Psoas muscle (tissue), 8 donors: ENCODE measurements around the gene ARMC10. TPM values are rescaled to one million over a fixed set of nuclear protein-coding genes. Genes with fewer than 3 reads are reported as not detected.
"Not testable (repeated sequence)": the region's sequence is repeated elsewhere in the genome, so short reads cannot be mapped to it uniquely, and the experiment has no call there.

Experiments
- ATAC-seq, 4 donors: fragments of 200-7000 bp; cut with Tn5 transposase; one replicate each; pipeline ENCODE4 v1.9.1; 2020; ENCODE audit warnings: moderate library complexity in 3 of 4, mild to moderate bottlenecking in 2 of 4
- DNase-seq, 2 donors: peaks; one replicate each; pipeline ENCODE4 v3.0.0-alpha.2; 2020
- H3K27ac ChIP-seq: fragments of 200-600 bp; one replicate; pipeline ENCODE4 v1.8.0; 2022
- H3K27me3 ChIP-seq, 3 donors: fragments of 200-600 bp in 1 of 3; one replicate each; pipeline versions ENCODE4 v1.6.1 to v1.8.0; 2013 to 2022; ENCODE audit warnings: low read length in 2 of 3, mild to moderate bottlenecking in 2 of 3, moderate library complexity in 1 of 3; ENCODE audit not compliant: insufficient read depth in 3 of 3
- H3K36me3 ChIP-seq, 2 donors: fragments of 200-600 bp in 1 of 2; one replicate each; pipeline versions ENCODE4 v1.6.1 to v1.8.0; 2013 to 2022; ENCODE audit warnings: low read depth in 1 of 2, mild to moderate bottlenecking in 1 of 2, moderate library complexity in 1 of 2; ENCODE audit not compliant: insufficient read depth in 1 of 2
- H3K4me1 ChIP-seq: fragments of 200-600 bp; one replicate; pipeline ENCODE4 v1.8.0; 2022
- H3K4me3 ChIP-seq: fragments of 200-600 bp; one replicate; pipeline ENCODE4 v1.8.0; 2022; ENCODE audit warnings: mild to moderate bottlenecking
- H3K9me3 ChIP-seq: fragments of 200-600 bp; one replicate; pipeline ENCODE4 v1.8.0; 2022
- WGBS, 3 donors: extraction: QIAGEN DNeasy Blood & Tissue Kit; methylation state at CpG; one replicate each; pipeline versions ENCODE4 v1.1.6 to v1.1.7; 2013; 5-methylcytosine and 5-hydroxymethylcytosine counted together
- intact Hi-C, 2 donors: fragments of 100-400 bp; cut with DNase I; formaldehyde crosslinking; loops; one replicate each; pipeline versions ENCODE4 v1.11.0 to v1.14.2; 2022
- polyA plus RNA-seq, 3 donors: library from polyadenylated mRNA; stranded (reverse); fragments of 200-250 nt; gene quantifications; one replicate each; pipeline ENCODE4 v1.2.3, GENCODE V29; 2013
- total RNA-seq, 4 donors: library from RNA; stranded (reverse); fragmentation: NEBNext Ultra II Directional in 2 of 4; extraction: Animal tissue kit (Norgen Biotek cat#: 25700) in 2 of 4; gene quantifications; one replicate each; pipeline versions ENCODE4 v1.2.1 to v1.2.4, GENCODE V29; 2021 to 2023
- TF ChIP-seq, protein P1 (sequence below): fragments of 200-600 bp; IDR thresholded peaks from one replicate; pipeline ENCODE4 v1.8.0; 2022; ENCODE audit warnings: antibody characterized with exemption
- donor health status: healthy with polysubstance abuse.
- donor health status: DM: no; HTN: no; CAD: no; lungs with moderate emphysema.
- donor health status: Bipolar disorder and iron deficiency.
- donor health status: healthy.
- donor health status: DM: yes; HTN: yes; CAD: no.
- donor health status: DM: no; HTN: no; CAD: no.
- donor health status: DM: no; HTN: no; CAD: no.
- donor health status: DM: yes; HTN: yes; CAD: no.

The ARMC10 gene
- total and polyA plus RNA-seq, 7 donors, result 12.6 to 26.0 (median 23.9) TPM

DNA sequence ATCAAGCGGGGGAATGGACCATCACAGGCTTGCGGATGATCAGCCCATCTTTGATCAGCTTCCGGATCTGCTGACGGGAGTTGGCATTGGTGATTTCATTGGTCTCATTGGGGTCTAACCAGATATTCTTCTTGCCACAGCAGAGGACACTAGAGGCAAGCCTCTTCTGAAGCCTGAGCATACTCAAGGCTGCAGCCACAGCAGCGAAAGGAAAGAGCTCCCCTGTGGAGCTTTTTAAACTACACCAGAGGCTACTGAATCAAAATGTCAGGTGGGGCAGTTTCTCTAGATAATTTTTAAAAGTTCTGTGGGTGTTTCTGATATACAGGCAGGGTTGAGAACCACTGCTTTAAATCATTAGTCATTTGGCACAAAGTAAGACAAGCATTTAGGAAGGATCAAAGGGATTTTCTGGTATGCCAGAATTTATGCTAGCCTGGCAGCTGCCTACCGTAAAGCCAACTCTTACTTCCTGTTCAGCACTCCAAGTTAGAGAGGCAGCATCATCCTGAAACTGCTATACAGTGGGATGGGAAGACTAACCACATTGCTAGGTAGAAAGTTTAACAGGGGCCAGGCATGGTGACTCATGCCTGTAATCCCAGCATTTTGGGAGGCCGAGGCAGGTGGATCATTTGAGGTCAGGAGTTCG lies 66.9 kb downstream of the ARMC10 start:
- Histone ChIP-seq H3K36me3 (no peaks in the 10 kb centered on the region), H3K4me3 (no peak overlapping the region), H3K27ac (no peak overlapping the region), H3K27me3 (no peaks in the 10 kb centered on the region), H3K4me1 (peaks cover 8% of the 10 kb centered on the region), H3K9me3 (no peaks in the 10 kb centered on the region)
- intact Hi-C loops, result no loop called here
- DNase-seq (no peak), ATAC-seq (no peak)
- WGBS, 3 donors, result 85 to 90% (median 88%) methylated on average over 8 of the region's 8 CpGs
- TF ChIP-seq, protein P1, sequence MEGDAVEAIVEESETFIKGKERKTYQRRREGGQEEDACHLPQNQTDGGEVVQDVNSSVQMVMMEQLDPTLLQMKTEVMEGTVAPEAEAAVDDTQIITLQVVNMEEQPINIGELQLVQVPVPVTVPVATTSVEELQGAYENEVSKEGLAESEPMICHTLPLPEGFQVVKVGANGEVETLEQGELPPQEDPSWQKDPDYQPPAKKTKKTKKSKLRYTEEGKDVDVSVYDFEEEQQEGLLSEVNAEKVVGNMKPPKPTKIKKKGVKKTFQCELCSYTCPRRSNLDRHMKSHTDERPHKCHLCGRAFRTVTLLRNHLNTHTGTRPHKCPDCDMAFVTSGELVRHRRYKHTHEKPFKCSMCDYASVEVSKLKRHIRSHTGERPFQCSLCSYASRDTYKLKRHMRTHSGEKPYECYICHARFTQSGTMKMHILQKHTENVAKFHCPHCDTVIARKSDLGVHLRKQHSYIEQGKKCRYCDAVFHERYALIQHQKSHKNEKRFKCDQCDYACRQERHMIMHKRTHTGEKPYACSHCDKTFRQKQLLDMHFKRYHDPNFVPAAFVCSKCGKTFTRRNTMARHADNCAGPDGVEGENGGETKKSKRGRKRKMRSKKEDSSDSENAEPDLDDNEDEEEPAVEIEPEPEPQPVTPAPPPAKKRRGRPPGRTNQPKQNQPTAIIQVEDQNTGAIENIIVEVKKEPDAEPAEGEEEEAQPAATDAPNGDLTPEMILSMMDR, result no peak

DNA sequence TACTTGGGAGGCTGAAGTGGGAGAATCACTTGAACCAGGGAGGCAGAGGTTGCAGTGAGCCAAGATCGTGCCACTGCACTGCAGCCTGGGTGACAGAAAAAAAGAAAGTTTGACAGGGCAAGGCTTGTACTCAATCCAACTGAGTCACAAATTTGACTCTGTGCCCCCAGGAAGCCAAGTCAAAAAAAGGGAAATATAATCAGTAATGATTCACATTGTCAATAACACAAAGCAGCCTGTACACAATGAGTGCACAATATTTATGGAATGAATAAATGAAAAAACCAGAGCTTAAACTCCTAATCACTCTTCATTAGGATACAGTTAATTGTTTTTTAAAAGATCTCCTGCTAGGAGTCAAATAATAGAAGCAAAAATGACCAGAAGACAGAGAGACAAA lies 67.6 kb downstream of the ARMC10 start:
- no peak overlapping the region for H3K27ac ChIP-seq
- ATAC-seq (no peak), DNase-seq (no peak)
- peaks cover 14% of the 10 kb centered on the region for H3K4me1 ChIP-seq
- H3K36me3 ChIP-seq, result no peaks in the 10 kb centered on the region
- 86 to 97% (median 95%) methylated on average over 1 of the region's 1 CpG for WGBS, 3 donors
- H3K9me3 ChIP-seq, result no peaks in the 10 kb centered on the region
- TF ChIP-seq, protein P1, result no peak
- intact Hi-C loops, result no loop called here
- no peak overlapping the region for H3K4me3 ChIP-seq
- H3K27me3 ChIP-seq, result no peaks in the 10 kb centered on the region

- H3K36me3 ChIP-seq, result no peaks in the 10 kb centered on the region
- intact Hi-C loops, result no loop called here
- TF ChIP-seq, protein P1, result no peak
Measured at GRCh38 chr7:103143868-103144267, 68.9 kb downstream of the ARMC10 start.

GRCh38 chr7:103144754-103145153 lies 69.8 kb downstream of the ARMC10 start:
- peaks cover 19% of the 10 kb centered on the region for H3K4me1 ChIP-seq
- H3K27me3 ChIP-seq, ATAC-seq, H3K9me3 ChIP-seq, H3K36me3 ChIP-seq, DNase-seq, intact Hi-C loops, H3K4me3 ChIP-seq, H3K27ac ChIP-seq: not testable (repeated sequence)
- 99 to 100% (median 100%) methylated on average over 2 of the region's 2 CpGs for WGBS, 3 donors

More at GRCh38 chr7:103143868-103144267, 68.9 kb downstream of the ARMC10 start:
- DNase-seq (no peak), ATAC-seq (no peak)
- H3K9me3 ChIP-seq, result no peaks in the 10 kb centered on the region
- H3K4me1 ChIP-seq, result peaks cover 19% of the 10 kb centered on the region
- H3K4me3 ChIP-seq, result no peak overlapping the region
- WGBS, 3 donors, result 94 to 100% (median 96%) methylated on average over 1 of the region's 1 CpG
- no peak overlapping the region for H3K27ac ChIP-seq
- no peaks in the 10 kb centered on the region for H3K27me3 ChIP-seq

DNA sequence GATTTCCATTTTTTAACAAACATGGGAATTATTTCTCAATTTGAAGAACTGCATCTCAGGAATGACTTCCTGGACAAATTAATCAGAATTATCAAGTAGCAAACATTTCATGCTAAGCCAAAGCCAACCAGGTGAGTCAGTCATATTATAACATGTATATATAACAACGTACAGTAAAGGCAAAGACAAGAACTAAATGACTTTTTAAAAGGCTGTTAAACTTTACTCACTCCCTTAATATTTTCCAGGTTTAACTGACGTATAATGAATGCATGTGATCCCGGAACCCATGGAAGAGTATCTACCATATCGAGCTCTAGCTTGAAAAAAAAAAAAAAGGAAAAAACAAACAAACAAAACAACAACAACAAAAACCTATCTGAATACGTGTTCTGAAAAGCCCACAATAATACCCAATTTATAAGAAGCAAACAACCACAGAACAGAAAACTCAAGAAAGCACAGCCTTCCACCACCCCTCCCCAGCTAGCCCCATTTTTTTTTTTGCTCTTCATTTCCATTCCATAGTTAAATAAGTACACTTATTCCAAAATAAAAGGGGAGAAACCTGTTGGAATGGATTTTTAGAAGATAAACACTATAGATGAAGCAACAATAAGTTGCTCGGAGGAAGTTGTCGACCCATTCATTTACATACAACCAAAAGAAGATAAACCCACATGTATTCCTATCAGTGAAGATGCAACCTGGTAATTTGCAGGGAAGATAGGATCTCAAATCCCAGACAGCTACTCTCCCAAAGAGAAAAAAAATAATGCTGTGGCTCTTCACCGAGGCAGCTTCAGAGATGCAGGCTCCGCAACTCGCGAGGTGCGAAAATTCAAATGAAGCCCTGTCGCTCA lies 73.4 kb downstream of the ARMC10 start:
- TF ChIP-seq, protein P1, result no peak
- H3K36me3 ChIP-seq, result no peaks in the 10 kb centered on the region
- DNase-seq (no peak), ATAC-seq (no peak)
- WGBS, 3 donors, result 0 to 4% (median 0%) methylated on average over 13 of the region's 13 CpGs
- intact Hi-C loops, result no loop called here
- peak overlapping the region; percentile 92 for H3K27ac ChIP-seq
- peak overlapping the region; percentile 83 for H3K4me3 ChIP-seq
- H3K9me3 ChIP-seq, result no peaks in the 10 kb centered on the region
- H3K27me3 ChIP-seq, result no peaks in the 10 kb centered on the region
- H3K4me1 ChIP-seq, result peaks cover 19% of the 10 kb centered on the region
